K562 (cell line): ENCODE results near the gene STX3. TPM values are rescaled to one million over a fixed set of nuclear protein-coding genes. Genes with fewer than 3 reads are reported as not detected.
A peak's percentile ranks its signal among the peaks of the same experiment; 100 is the strongest.

Experiments
- ATF4 ChIP-seq: fragments of 450-650 bp; formaldehyde crosslinking; IDR thresholded peaks from 2 replicates; pipeline ENCODE4 v1.4.0; 2022; ENCODE audit warnings: mild to moderate bottlenecking, moderate library complexity
- CBX8 ChIP-seq: fragments of 200-600 bp; sonication (generic); IDR thresholded peaks from 2 replicates; pipeline ENCODE4 v1.6.1; 2012; ENCODE audit warnings: borderline replicate concordance, mixed run types, low read depth, mild to moderate bottlenecking, moderate library complexity, mixed read lengths, low read length, control low read depth, inconsistent platforms; ENCODE audit not compliant: poor library complexity, severe bottlenecking; ENCODE audit errors: extremely low read depth
- E2F6 ChIP-seq, 2 experiments: IDR thresholded peaks; 2 replicates each; pipeline ENCODE4 v1.6.1; 2011; ENCODE audit warnings: borderline replicate concordance in 1 of 2, control low read depth in 1 of 2, low read depth in 1 of 2, low read length in 1 of 2, mild to moderate bottlenecking in 1 of 2, mixed read lengths in 1 of 2, moderate library complexity in 1 of 2; ENCODE audit not compliant: insufficient read depth in 1 of 2, insufficient read length in 1 of 2, poor library complexity in 1 of 2, severe bottlenecking in 1 of 2; ENCODE audit errors: extremely low read depth in 1 of 2
- GATA2 ChIP-seq: sonication (generic); formaldehyde crosslinking; IDR thresholded peaks from 2 replicates; pipeline ENCODE4 v1.4.0; 2020; ENCODE audit warnings: mild to moderate bottlenecking, missing genetic modification reagents
- HDAC6 ChIP-seq: IDR thresholded peaks from 2 replicates; pipeline ENCODE4 v1.6.1; 2012; ENCODE audit warnings: low read depth, mild to moderate bottlenecking, control low read depth, inconsistent platforms, low read length, moderate library complexity
- NFIC ChIP-seq: fragments of 450-650 bp; IDR thresholded peaks from 2 replicates; pipeline ENCODE4 v1.6.1; 2017; ENCODE audit warnings: mild to moderate bottlenecking, inconsistent platforms
- NR2C1 ChIP-seq, 2 experiments: fragments of 450-650 bp; IDR thresholded peaks; 2 replicates each; pipeline ENCODE4 v1.6.1; 2017; ENCODE audit warnings: mild to moderate bottlenecking in 2 of 2, antibody characterized with exemption in 1 of 2, inconsistent platforms in 1 of 2, missing compliant biosample characterization in 1 of 2, missing genetic modification characterization in 1 of 2
- ZNF24 ChIP-seq: fragments of 450-650 bp; IDR thresholded peaks from 2 replicates; pipeline ENCODE4 v1.6.1; 2016
- ZNF318 ChIP-seq, 2 experiments: fragments of 450-650 bp; IDR thresholded peaks; 2 replicates each; pipeline ENCODE4 v1.6.1; 2016; ENCODE audit warnings: mild to moderate bottlenecking in 2 of 2, borderline replicate concordance in 1 of 2, low read depth in 1 of 2, moderate library complexity in 1 of 2
- ZNF518B ChIP-seq: fragments of 250-450 bp; sonication (Bioruptor Pico); IDR thresholded peaks from 2 replicates; pipeline ENCODE4 v1.5.0; 2021; ENCODE audit warnings: mild to moderate bottlenecking, moderate library complexity
- polyA plus RNA-seq, 8 experiments: library from polyadenylated mRNA; depleted of rRNA in 4 of 8; stranded (reverse) in 5 of 8; unstranded in 3 of 8; fragments of >200 nt; fragmentation: Nextera tagmentation in 2 of 8; fragmentation: Illumina TruSeq in 1 of 8; extraction: Ambion mirVana in 2 of 8; extraction: Trizol in 1 of 8; gene quantifications; 2 replicates each; pipeline versions ENCODE4 v1.2.1 to v1.2.3, GENCODE V29; 2011 to 2014; ENCODE audit warnings: inconsistent platforms in 1 of 8, missing spikeins in 1 of 8
- total RNA-seq, 7 experiments: library from RNA; depleted of rRNA in 6 of 7; stranded (reverse); fragments of >200 nt in 6 of 7; fragmentation: Illumina TruSeq in 2 of 7; extraction: Trizol in 2 of 7; gene quantifications; 2 replicates each; pipeline versions ENCODE4 v1.2.1 to v1.2.3, GENCODE V29; 2011 to 2021; ENCODE audit warnings: low replicate concordance in 1 of 7

The STX3 gene
- total and polyA plus RNA-seq, 9 of the 15 experiments (the other 6 are each of a cell fraction or from before 2014, with no cell fraction given), result 12.0 to 91.6 (median 48.7) TPM

GRCh38 chr11:59766542-59767224 lies 11.5 kb downstream of the STX3 start (continued):
- TF ChIP-seq E2F6 (IDR thresholded peaks at IDR 0.05; ENCODE audit: borderline replicate concordance in 1 of 2, extremely low read depth in 1 of 2, insufficient read depth in 1 of 2, insufficient read length in 1 of 2, low read depth in 1 of 2, low read length in 1 of 2, poor library complexity in 1 of 2, severe bottlenecking in 1 of 2) (no peak), ZNF24 (no peak), GATA2 (CRISPR knock-in tag) (peak; percentile 57; the same call in 1 of the 2 replicates), CBX8 (no peak), NR2C1 (IDR thresholded peaks at IDR 0.05) (no peak), NR2C1 (tag; IDR thresholded peaks at IDR 0.05) (no peak), ZNF318 (IDR thresholded peaks at IDR 0.05; ENCODE audit: borderline replicate concordance in 1 of 2, low read depth in 1 of 2) (no peak), HDAC6 (no peak), ATF4 (CRISPR knock-in tag) (no peak), ZNF518B (CRISPR knock-in tag) (no peak), NFIC (peak; percentile 32; the same call in 1 of the 2 replicates)
